ENCODE measurements around the gene HRC. TPM values are rescaled to one million over a fixed set of nuclear protein-coding genes. Genes with fewer than 3 reads are reported as not detected.
"Not testable (repeated sequence)": the region's sequence is repeated elsewhere in the genome, so short reads cannot be mapped to it uniquely, and the experiment has no call there.

The HRC gene
- total RNA-seq, 2 donors from 2014 or later, result 2.1 to 4.3 TPM

DNA sequence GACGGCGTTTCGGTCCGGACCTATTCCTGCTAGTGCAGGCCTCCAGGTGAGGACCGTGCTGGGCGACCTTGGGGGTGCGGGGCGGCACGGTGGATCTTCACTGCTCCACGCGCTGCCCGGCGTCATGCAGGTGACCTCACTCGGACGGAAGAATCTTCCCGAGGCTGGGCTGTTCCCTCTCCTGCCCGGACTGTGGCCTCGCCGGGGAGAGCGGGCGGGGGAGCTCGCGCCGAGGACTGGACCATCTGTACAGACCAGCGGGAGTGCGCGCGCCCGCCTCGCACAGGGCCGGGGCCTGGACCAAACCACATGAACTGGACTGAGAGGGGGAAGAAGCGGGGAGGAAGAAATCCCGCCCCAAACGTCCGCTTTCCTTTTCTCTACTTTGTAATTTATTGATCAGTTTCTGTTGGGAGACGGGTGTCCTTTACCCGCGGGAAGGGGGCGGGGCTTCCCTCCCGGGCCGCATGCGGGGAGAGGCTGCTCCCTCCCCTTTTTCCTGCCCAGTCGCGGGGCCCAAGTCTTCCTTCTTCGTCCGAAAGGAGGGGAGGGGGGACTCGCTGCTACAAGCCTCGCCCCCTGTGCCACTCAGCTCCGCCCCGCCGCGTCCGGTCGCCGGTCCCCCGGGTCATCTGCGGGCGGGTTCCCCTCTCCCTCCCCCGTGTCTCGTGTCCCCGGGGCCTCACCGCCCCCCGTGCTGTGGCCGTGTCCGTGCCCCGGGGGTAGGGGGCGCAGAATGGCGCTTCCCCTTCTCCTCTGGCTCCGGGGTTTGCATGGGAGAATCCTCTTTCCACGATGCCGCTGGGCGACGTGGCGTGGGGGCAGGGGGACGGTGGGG lies 4.9 kb downstream of the HRC start:
- H3K4me3 ChIP-seq, result peak overlapping the region; percentile 23 to 26
- 0% methylated on average over 7 to 62 of the region's 75 CpGs for WGBS, 2 donors
- H3K4me1 ChIP-seq, result peaks cover 42% of the 10 kb centered on the region
- DNase-seq (peak; percentile 87 to 91 (median 89)), ATAC-seq (peak; percentile 74)
- intact Hi-C loops (cut with DNase I), result no loop called here
- TF ChIP-seq, protein P1, sequence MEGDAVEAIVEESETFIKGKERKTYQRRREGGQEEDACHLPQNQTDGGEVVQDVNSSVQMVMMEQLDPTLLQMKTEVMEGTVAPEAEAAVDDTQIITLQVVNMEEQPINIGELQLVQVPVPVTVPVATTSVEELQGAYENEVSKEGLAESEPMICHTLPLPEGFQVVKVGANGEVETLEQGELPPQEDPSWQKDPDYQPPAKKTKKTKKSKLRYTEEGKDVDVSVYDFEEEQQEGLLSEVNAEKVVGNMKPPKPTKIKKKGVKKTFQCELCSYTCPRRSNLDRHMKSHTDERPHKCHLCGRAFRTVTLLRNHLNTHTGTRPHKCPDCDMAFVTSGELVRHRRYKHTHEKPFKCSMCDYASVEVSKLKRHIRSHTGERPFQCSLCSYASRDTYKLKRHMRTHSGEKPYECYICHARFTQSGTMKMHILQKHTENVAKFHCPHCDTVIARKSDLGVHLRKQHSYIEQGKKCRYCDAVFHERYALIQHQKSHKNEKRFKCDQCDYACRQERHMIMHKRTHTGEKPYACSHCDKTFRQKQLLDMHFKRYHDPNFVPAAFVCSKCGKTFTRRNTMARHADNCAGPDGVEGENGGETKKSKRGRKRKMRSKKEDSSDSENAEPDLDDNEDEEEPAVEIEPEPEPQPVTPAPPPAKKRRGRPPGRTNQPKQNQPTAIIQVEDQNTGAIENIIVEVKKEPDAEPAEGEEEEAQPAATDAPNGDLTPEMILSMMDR (IDR thresholded peaks at IDR 0.05), result peak in 1 of 7 experiments; percentile 6
- peak; percentile 54 to 77 (median 75) for TF ChIP-seq POLR2A (IDR thresholded peaks at IDR 0.05)
- H3K27ac ChIP-seq, result peak overlapping the region; percentile 78 to 85 (median 82)
- no peaks in the 10 kb centered on the region for H3K27me3 ChIP-seq
- H3K36me3 ChIP-seq (replicated peaks in 1 of 2; ENCODE audit: insufficient read depth in 1 of 2, low read depth in 2 of 2), result no peaks in the 10 kb centered on the region
- H3K9me3 ChIP-seq, result no peaks in the 10 kb centered on the region

DNA sequence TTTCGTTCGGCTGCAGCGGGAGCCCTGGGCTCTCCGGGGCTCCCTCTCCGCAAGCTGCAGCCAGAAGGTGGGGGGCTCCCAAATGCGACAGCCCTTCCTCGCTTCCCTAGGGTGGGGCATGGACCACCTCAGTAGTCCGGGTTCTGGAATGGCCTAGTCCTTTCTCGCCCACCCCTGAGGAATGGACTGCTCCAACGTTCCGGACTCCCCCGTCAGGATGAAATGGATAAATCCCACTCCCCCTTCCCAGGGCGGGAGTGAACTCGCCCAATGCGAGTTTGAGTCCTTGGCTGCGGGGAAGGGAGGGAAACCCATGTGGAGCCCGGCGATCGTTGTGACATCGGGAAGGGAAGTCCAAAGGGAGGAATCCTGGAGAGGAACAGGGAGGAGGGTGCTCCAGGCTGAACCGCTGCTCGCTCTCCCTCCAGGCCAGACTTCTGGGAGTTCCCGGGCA lies 5.5 kb downstream of the HRC start:
- H3K4me1 ChIP-seq, result peaks cover 44% of the 10 kb centered on the region
- no peaks in the 10 kb centered on the region for H3K9me3 ChIP-seq
- ATAC-seq (peak; percentile 43), DNase-seq (peak; percentile 73 to 80 (median 76))
- H3K27me3 ChIP-seq, result no peaks in the 10 kb centered on the region
- peak overlapping the region; percentile 23 to 72 for H3K4me3 ChIP-seq
- intact Hi-C loops (cut with DNase I), result loop anchor here (5.0 to 10.0 kb wide), 2 partner anchors 37 to 55 kb away; partner anchors contain the start of gene LIN7B
- peak overlapping the region; percentile 78 to 85 (median 82) for H3K27ac ChIP-seq
- TF ChIP-seq, protein P1 (IDR thresholded peaks at IDR 0.05), result no peak
- no peak for TF ChIP-seq POLR2A (IDR thresholded peaks at IDR 0.05)
- 0% methylated on average over 13 to 23 of the region's 23 CpGs for WGBS, 2 donors
- no peaks in the 10 kb centered on the region for H3K36me3 ChIP-seq (replicated peaks in 1 of 2; ENCODE audit: insufficient read depth in 1 of 2, low read depth in 2 of 2)

DNA sequence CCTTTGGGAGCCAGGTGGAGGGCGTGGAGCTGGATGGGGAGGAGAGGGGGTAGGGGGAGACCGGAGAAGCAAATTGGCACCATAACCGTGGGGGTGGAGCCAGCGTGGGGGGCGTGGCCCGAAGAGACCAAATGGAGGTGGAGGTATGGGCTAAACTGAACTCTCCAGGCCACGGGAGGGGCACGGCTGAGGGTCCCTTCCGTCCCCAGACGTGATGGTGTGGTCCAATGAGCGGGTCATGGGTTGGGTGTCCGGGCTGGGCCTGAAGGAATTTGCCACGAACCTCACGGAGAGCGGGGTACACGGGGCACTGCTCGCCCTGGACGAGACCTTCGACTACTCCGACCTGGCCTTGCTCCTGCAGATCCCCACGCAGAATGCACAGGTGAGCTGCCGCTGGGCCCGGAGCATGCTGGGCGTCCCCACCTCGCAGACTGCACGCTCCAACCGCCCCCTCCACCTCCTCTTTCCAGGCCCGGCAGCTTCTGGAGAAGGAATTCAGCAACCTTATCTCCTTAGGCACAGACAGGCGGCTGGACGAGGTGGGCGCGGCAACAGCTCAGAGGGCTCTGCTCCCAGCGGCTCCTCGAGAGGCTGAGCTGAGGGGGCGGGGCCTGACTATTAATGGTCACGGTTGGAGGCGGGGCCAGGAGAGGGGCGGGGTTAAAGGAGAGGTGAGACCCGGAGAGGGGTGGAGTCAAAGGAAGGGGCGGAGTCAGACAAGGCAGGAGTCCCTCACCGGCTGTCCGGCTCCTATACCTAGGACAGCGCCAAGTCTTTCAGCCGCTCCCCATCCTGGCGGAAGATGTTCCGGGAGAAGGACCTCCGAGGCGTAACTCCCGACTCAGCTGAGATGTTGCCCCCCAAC lies 6.2 kb downstream of the HRC start:
- peak; percentile 99 to 100 (median 100) for DNase-seq
- 3 to 4% methylated on average over 34 to 49 of the region's 49 CpGs for WGBS, 2 donors
- Histone ChIP-seq H3K9me3 (no peaks in the 10 kb centered on the region), H3K4me1 (peaks cover 44% of the 10 kb centered on the region), H3K36me3 (replicated peaks in 1 of 2; ENCODE audit: insufficient read depth in 1 of 2, low read depth in 2 of 2) (no peaks in the 10 kb centered on the region), H3K27ac (peak overlapping the region; percentile 78 to 85 (median 82)), H3K4me3 (peak overlapping the region; percentile 23 to 72), H3K27me3 (no peaks in the 10 kb centered on the region)
- TF ChIP-seq, protein P1 (IDR thresholded peaks at IDR 0.05), result no peak
- peak; percentile 12 to 34 (median 19) for TF ChIP-seq POLR2A (IDR thresholded peaks at IDR 0.05)
- intact Hi-C loops (cut with DNase I), result loop anchor here (5.0 to 10.0 kb wide), 2 partner anchors 37 to 54 kb away; partner anchors contain the start of gene LIN7B
- ATAC-seq, result peak; percentile 78

DNA sequence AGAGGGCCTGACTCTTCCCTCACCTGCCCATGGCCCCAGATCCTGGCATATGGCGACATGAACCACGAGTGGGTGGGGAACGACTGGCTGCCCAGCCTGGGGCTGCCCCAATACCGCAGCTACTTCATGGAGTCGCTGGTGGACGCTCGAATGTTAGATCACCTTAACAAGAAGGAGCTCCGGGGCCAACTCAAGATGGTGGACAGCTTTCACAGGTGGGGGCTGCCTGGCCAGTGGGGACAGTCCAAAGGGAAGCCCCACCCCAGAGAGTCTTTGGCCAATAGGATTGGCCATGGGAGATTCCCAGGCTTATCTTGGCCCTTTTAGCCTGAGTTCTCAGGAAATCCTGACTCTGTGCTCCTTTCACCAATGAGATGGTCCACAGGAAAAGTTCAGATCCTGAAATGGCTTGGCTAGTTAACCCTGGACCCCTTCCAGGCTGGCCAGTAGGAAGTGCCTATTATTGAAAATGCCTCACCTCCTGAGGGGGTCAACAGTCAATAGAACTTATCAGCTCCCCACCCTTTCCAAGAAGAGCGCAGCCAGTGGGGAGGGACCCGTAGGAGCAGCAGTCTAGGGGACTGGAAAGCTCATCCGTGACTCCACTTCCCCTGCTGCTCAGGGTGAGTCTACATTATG lies 7.0 kb downstream of the HRC start:
- no peak overlapping the region for H3K4me3 ChIP-seq
- ATAC-seq (no peak), DNase-seq (peak in 1 of 4 donors; percentile 14)
- H3K36me3 ChIP-seq (replicated peaks in 1 of 2; ENCODE audit: insufficient read depth in 1 of 2, low read depth in 2 of 2), result no peaks in the 10 kb centered on the region
- intact Hi-C loops (cut with DNase I), result loop anchor here (5.0 to 10.0 kb wide), 2 partner anchors 36 to 53 kb away; partner anchors contain the start of gene LIN7B
- H3K4me1 ChIP-seq, result peaks cover 46% of the 10 kb centered on the region
- no peak for TF ChIP-seq POLR2A (IDR thresholded peaks at IDR 0.05)
- TF ChIP-seq, protein P1 (IDR thresholded peaks at IDR 0.05), result no peak
- H3K9me3 ChIP-seq, result no peaks in the 10 kb centered on the region
- peak overlapping the region in 3 of 4 donors; percentile 81 to 85 (median 84) for H3K27ac ChIP-seq
- WGBS, 2 donors, result 78 to 79% methylated on average over 11 of the region's 11 CpGs
- no peaks in the 10 kb centered on the region for H3K27me3 ChIP-seq

DNA sequence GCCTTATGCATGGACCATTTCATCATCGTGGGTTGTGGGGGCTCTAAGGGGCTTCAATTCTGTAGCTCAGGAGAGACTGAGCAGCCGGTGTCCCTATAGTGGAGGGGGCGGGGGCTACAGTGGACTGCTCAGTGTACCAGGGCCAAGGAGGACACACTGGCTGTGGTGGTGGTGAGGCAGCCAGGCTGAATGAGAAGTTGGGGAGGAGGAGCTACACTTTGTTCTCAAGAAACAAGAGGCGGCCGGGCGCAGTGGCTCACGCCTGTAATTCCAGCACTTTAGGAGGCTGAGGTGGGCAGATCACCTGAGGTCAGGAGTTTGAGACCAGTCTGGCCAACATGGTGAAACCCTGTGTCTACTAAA lies 8.8 kb downstream of the HRC start:
- intact Hi-C loops (cut with DNase I), result loop anchor here (5.0 to 10.0 kb wide), 2 partner anchors 34 to 52 kb away; partner anchors contain the start of gene LIN7B
- H3K27ac ChIP-seq; H3K9me3 ChIP-seq; H3K4me3 ChIP-seq; H3K36me3 ChIP-seq (replicated peaks in 1 of 2; ENCODE audit: insufficient read depth in 1 of 2, low read depth in 2 of 2); DNase-seq; ATAC-seq; H3K27me3 ChIP-seq: not testable (repeated sequence)
- peaks cover 50% of the 10 kb centered on the region for H3K4me1 ChIP-seq
- WGBS, 2 donors, result 32 to 53% methylated on average over 7 of the region's 7 CpGs

Measured in body of pancreas (tissue), 4 donors.